Smooth muscle cell (in vitro differentiated cells): ENCODE results near the gene KCNC1. TPM values are rescaled to one million over a fixed set of nuclear protein-coding genes. Genes with fewer than 3 reads are reported as not detected.

Experiments
- DNase-seq: peaks from one replicate; lab custom pipeline; 2025; ENCODE audit not compliant: unreplicated experiment; lab: John Stamatoyannopoulos, UW
- H2AFZ ChIP-seq: fragments of 200-600 bp; sonication (generic); 2 replicates; pipeline ENCODE4 v1.6.0; 2016; ENCODE audit warnings: antibody characterized with exemption, low read depth, mild to moderate bottlenecking
- H3F3A ChIP-seq: fragments of 200-600 bp; sonication (generic); 2 replicates; pipeline ENCODE4 v1.6.0; 2017; ENCODE audit warnings: antibody characterized with exemption, low read depth
- H3K27ac ChIP-seq: fragments of 200-600 bp; sonication (generic); 2 replicates; pipeline ENCODE4 v1.5.1; 2016; ENCODE audit warnings: low read depth, mild to moderate bottlenecking
- H3K27me3 ChIP-seq: fragments of 200-600 bp; sonication (generic); 2 replicates; pipeline ENCODE4 v1.6.1; 2016; ENCODE audit warnings: low read depth, mild to moderate bottlenecking
- H3K36me3 ChIP-seq: fragments of 200-600 bp; sonication (generic); 2 replicates; pipeline ENCODE4 v1.5.1; 2016; ENCODE audit warnings: low read depth
- H3K4me1 ChIP-seq: fragments of 200-600 bp; sonication (generic); 2 replicates; pipeline ENCODE4 v1.5.1; 2016; ENCODE audit warnings: low read depth
- H3K4me2 ChIP-seq: fragments of 200-600 bp; sonication (generic); 2 replicates; pipeline ENCODE4 v1.6.0; 2016; ENCODE audit warnings: mild to moderate bottlenecking
- H3K4me3 ChIP-seq: fragments of 200-600 bp; sonication (generic); 2 replicates; pipeline ENCODE4 v1.5.1; 2016; ENCODE audit warnings: mild to moderate bottlenecking
- H3K79me2 ChIP-seq: fragments of 200-600 bp; sonication (generic); 2 replicates; pipeline ENCODE4 v1.6.0; 2016; ENCODE audit warnings: low read depth, mild to moderate bottlenecking
- H3K9ac ChIP-seq: fragments of 200-600 bp; sonication (generic); 2 replicates; pipeline ENCODE4 v1.6.0; 2016; ENCODE audit warnings: low read depth
- H3K9me3 ChIP-seq: fragments of 200-600 bp; sonication (generic); replicated peaks from 2 replicates; pipeline ENCODE4 v1.5.1; 2016; ENCODE audit warnings: low read depth
- H4K20me1 ChIP-seq: fragments of 200-600 bp; sonication (generic); 2 replicates; pipeline ENCODE4 v1.6.0; 2016; ENCODE audit warnings: low read depth
- WGBS: methylation state at CpG from one replicate; pipeline ENCODE4 v1.1.7; 2016; ENCODE audit warnings: low lambda C conversion rate; 5-methylcytosine and 5-hydroxymethylcytosine counted together
- polyA plus RNA-seq: library from polyadenylated mRNA; unstranded; fragments of >200 nt; fragmentation: Nextera tagmentation; extraction: Ambion mirVana; gene quantifications from 2 replicates; pipeline ENCODE4 v1.2.1, GENCODE V29; 2016
- total RNA-seq: library from RNA; depleted of rRNA; stranded (reverse); fragments of >200 nt; gene quantifications from 2 replicates; pipeline ENCODE4 v1.2.3, GENCODE V29; 2014
- TF ChIP-seq, protein P1 (sequence below): fragments of 200-600 bp; sonication (generic); IDR thresholded peaks from 2 replicates; pipeline ENCODE4 v1.5.1; 2017; ENCODE audit warnings: borderline replicate concordance, mild to moderate bottlenecking, antibody characterized with exemption; ENCODE audit not compliant: insufficient read depth, poor library complexity, severe bottlenecking

KCNC1 gene
- total and polyA plus RNA-seq, 2 experiments from 2014 or later = not detected

DNA sequence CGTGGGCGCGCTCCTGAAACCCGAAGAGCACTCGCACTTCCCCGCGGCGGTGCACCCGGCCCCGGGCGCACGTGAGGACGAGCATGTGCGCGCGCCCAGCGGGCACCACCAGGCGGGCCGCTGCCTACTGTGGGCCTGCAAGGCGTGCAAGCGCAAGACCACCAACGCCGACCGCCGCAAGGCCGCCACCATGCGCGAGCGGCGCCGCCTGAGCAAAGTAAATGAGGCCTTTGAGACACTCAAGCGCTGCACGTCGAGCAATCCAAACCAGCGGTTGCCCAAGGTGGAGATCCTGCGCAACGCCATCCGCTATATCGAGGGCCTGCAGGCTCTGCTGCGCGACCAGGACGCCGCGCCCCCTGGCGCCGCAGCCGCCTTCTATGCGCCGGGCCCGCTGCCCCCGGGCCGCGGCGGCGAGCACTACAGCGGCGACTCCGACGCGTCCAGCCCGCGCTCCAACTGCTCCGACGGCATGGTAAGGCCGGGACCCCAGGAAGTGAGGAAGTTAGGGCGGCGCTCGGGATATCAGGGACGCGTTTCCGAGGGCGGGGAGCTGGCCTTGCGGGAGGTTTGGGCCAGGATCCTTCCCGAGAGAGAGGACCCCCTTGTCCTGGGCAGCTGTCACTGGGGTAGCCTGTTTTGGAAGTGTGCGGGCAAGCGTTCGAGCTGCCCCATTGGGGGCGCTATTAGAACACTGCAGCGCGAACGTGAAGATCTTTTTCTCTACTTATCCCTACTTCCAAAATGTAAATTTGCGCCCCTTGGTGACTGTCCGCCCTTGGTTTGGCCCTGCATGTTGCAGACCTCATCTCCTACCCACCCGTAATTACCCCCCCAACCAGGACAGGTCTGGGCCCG is 14.4 kb upstream of the KCNC1 start:
- Histone ChIP-seq H3K9me3 (no peaks in the 10 kb centered on the region), H2AFZ (no peak overlapping the region), H4K20me1 (no peaks in the 10 kb centered on the region), H3K27me3 (peaks cover 100% of the 10 kb centered on the region), H3K4me2 (no peak overlapping the region), H3K27ac (no peak overlapping the region), H3K79me2 (no peaks in the 10 kb centered on the region), H3K4me1 (no peaks in the 10 kb centered on the region), H3K36me3 (no peaks in the 10 kb centered on the region), H3K4me3 (no peak overlapping the region), H3K9ac (no peak overlapping the region), H3F3A (no peaks in the 10 kb centered on the region)
- TF ChIP-seq, protein P1, sequence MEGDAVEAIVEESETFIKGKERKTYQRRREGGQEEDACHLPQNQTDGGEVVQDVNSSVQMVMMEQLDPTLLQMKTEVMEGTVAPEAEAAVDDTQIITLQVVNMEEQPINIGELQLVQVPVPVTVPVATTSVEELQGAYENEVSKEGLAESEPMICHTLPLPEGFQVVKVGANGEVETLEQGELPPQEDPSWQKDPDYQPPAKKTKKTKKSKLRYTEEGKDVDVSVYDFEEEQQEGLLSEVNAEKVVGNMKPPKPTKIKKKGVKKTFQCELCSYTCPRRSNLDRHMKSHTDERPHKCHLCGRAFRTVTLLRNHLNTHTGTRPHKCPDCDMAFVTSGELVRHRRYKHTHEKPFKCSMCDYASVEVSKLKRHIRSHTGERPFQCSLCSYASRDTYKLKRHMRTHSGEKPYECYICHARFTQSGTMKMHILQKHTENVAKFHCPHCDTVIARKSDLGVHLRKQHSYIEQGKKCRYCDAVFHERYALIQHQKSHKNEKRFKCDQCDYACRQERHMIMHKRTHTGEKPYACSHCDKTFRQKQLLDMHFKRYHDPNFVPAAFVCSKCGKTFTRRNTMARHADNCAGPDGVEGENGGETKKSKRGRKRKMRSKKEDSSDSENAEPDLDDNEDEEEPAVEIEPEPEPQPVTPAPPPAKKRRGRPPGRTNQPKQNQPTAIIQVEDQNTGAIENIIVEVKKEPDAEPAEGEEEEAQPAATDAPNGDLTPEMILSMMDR = peak; percentile 26
- no peak for DNase-seq
- WGBS = 9% methylated on average over 85 of the region's 85 CpGs

DNA sequence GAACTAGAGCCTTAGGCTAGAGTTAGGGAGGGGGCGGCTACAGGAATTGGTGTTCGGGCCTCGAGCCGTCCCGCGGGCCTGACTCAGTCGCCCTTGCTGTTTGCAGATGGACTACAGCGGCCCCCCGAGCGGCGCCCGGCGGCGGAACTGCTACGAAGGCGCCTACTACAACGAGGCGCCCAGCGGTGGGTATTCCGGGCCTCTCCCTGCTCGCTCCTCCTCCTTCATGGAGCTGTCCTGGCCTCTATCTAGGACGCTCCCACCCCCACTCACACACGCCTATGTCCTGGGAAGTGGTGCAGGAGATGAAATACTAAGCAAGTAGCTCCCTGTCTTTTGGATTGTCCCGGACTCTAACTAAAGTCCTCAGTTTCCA is 13.8 kb upstream of the KCNC1 start:
- H3K36me3 ChIP-seq = no peaks in the 10 kb centered on the region
- no peak overlapping the region for H2AFZ ChIP-seq
- H4K20me1 ChIP-seq = no peaks in the 10 kb centered on the region
- WGBS = 10% methylated on average over 24 of the region's 24 CpGs
- H3K79me2 ChIP-seq = no peaks in the 10 kb centered on the region
- no peaks in the 10 kb centered on the region for H3K9me3 ChIP-seq
- H3K4me2 ChIP-seq = no peak overlapping the region
- no peak overlapping the region for H3K4me3 ChIP-seq
- peaks cover 100% of the 10 kb centered on the region for H3K27me3 ChIP-seq
- H3F3A ChIP-seq = no peaks in the 10 kb centered on the region
- TF ChIP-seq, protein P1 = no peak
- no peak overlapping the region for H3K9ac ChIP-seq
- H3K27ac ChIP-seq = no peak overlapping the region
- no peak for DNase-seq
- no peaks in the 10 kb centered on the region for H3K4me1 ChIP-seq

DNA sequence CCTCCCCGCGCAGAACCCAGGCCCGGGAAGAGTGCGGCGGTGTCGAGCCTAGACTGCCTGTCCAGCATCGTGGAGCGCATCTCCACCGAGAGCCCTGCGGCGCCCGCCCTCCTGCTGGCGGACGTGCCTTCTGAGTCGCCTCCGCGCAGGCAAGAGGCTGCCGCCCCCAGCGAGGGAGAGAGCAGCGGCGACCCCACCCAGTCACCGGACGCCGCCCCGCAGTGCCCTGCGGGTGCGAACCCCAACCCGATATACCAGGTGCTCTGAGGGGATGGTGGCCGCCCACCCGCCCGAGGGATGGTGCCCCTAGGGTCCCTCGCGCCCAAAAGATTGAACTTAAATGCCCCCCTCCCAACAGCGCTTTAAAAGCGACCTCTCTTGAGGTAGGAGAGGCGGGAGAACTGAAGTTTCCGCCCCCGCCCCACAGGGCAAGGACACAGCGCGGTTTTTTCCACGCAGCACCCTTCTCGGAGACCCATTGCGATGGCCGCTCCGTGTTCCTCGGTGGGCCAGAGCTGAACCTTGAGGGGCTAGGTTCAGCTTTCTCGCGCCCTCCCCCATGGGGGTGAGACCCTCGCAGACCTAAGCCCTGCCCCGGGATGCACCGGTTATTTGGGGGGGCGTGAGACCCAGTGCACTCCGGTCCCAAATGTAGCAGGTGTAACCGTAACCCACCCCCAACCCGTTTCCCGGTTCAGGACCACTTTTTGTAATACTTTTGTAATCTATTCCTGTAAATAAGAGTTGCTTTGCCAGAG is 13.2 kb upstream of the KCNC1 start:
- Histone ChIP-seq H3K27me3 (peaks cover 100% of the 10 kb centered on the region), H3F3A (no peaks in the 10 kb centered on the region), H3K4me2 (no peak overlapping the region), H3K9ac (no peak overlapping the region), H3K4me3 (no peak overlapping the region), H3K79me2 (no peaks in the 10 kb centered on the region), H2AFZ (no peak overlapping the region), H3K4me1 (no peaks in the 10 kb centered on the region), H4K20me1 (no peaks in the 10 kb centered on the region), H3K27ac (no peak overlapping the region), H3K9me3 (no peaks in the 10 kb centered on the region), H3K36me3 (no peaks in the 10 kb centered on the region)
- WGBS = 36% methylated on average over 45 of the region's 56 CpGs
- no peak for DNase-seq
- TF ChIP-seq, protein P1 = no peak
